DMS 273 treated with DMSO at 0.1 percent for 48 hours (cell line): ENCODE measurements around the gene CSMD2.
A peak's percentile ranks its signal among the peaks of the same experiment; 100 is the strongest.

Experiments
- DNase-seq: peaks from one replicate; lab custom pipeline; 2025; lab: John Stamatoyannopoulos, UW

Gene CSMD2

GRCh38 chr1:33899746-33900145 is 265.3 kb downstream of the CSMD2 start:
- no peak for DNase-seq

GRCh38 chr1:33898881-33899280 is 266.1 kb downstream of the CSMD2 start:
- DNase-seq: no peak

DNA sequence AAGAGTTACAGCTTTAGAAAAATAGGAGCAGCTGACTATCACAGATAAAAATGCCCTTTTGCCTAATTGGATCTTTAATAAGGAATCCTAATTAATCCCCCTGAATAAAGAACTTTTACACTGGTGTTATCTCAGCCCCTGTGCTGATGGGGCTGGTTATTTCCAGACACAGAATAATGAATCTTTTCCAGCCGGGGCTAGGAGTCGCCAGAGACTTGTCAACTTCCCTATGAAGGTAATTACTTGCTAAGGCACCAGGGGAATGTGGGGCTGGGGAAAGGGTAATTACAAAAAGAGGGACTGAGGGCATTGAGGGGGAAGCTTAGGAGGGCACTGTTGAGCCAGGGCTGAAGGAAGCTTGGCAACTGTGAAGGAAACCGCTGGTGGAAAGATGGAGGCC is 266.6 kb downstream of the CSMD2 start:
- no peak for DNase-seq

DNA sequence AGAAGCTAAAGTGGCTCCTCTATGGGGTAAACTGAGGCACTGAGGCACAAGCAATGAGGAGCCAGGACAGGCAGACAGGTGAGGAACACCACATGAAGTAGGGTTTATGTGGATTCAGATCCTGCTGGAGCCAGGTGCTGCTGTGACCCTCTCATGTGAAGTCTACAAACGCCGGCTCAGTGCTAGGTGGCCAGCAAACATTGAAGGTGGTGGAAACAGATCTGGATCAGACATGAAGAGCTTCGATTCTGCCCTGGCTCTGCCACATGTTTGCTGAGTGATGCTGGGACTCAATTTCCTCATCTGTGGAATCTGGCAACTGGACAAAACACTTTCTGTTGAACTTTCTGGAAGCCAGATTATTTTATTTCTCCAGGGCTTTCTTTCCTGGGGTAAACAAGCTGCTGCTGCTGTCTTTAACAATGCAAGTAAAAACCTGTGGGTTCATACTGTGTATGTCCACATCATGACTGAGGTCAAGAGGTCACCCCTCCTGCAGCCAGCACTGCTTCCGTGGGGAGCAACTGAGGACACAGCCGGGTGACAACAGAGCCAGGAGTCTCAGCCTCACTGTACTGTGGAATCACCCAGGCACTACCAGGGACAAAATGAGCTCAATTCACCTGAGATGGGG is 267.8 kb downstream of the CSMD2 start:
- no peak for DNase-seq

- DNase-seq: no peak
Observed at GRCh38 chr1:33895976-33896375, 269.1 kb downstream of the CSMD2 start.

DNA sequence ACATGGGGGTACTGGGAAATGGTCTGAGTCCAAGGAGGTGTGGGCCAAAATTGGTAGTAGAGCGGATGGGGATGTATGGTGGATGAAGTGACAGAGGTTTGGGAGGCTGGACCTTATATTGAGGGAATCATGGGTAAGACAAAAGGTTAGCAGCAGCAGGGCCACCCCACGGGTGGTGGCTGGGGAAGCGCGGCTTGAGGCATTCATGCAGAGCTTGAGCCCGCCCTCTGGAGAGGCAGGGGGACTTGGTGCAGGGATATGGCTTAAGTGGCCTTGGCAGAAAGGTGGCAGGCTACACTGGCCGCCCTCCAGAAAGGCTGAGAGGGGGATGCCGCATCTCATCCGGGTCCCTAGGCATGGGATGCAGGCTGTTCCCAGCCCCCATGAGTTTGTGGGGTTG is 269.6 kb downstream of the CSMD2 start:
- DNase-seq: no peak

GRCh38 chr1:33893147-33893830 is 271.7 kb downstream of the CSMD2 start:
- no peak for DNase-seq

DNA sequence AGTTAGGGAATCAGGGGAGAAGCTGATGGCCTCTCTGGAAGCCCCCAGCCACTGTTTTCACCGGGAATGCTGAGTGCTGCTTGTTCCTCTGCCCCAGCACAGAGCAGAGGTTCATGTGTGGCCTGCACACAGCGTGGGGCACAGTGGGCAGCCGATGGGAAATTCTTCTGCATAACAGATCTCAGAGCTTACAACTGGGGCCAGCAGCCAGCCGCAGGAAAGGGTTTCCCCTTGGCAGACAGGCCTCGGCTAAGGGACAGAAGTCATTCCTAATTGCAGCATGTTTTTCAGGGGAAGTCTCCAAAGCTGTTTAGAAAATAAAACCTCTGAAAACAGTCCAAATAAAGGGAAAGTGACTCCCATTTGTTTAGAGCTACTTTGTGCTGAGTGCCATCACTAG is 278.5 kb downstream of the CSMD2 start:
- no peak for DNase-seq

DNA sequence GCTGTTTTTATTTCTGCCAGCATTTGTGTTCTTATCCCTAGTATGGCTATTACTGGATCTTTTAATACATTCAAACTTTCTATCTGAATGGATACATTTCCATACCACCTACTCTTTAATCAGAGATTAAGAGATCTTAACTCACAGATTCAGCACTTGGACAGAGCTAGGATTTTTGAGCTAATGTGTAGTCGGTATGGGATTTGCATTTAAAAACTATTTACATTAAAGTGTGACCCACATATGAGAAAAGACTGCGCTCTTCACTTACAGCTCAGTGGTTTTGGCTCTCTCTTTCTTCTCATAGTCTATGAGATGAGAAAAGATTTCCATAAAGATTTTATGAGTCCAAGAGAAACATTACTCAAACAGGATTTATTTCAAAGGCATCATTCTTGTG is 284.7 kb downstream of the CSMD2 start:
- DNase-seq: no peak

DNA sequence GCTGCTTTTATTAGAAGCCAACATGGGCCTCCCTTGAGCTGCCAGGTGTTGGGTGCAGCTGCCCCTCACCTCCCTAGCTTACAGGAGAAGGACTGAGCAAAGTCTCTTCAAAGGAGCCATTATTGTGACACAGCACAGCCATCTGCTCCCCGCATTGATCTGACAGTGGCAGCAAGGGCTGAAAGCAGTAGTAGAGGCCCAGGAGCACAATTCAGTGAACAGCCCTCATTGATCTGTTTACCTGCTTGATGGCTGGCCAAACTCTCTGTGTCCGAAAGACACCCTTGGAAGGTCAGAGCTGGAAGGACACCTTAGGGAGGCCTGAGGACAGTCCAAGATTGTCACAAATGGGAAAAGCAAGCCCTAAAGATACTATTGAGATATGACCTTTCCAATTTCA is 286.6 kb downstream of the CSMD2 start:
- DNase-seq: no peak

DNA sequence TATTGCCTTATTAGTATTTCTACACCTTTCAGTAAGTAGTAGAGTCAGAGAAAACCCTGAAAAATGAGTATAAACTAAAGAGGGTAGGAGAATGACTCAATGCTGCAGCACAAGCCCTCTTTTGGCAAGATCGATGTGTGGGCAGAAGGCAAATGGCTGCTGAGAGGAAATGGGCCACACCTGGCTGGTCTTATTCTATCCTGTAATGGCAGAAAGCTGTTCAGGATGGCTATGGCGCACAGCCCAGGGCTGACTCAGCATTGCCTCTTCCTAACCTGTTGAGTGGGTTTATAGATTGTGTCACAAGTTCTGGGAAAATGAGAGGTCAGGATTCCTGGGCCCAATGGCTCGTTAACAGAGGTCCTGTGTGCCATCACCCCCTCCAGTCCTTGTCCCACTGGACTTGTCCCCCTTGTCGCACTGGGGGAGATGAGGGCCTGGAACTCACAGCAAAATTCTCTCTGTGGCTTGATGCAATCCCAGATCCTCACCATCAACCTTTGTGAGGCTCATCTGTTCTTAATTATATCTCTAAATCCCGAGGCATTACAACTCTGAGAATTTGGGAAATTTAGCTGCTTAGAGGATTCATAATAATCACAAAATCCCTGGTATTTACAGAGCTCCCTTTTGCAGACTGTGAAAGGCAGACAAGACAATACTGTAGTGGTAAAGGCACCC is 287.9 kb downstream of the CSMD2 start:
- no peak for DNase-seq

GRCh38 chr1:33875862-33876261 is 289.2 kb downstream of the CSMD2 start:
- DNase-seq: no peak

DNA sequence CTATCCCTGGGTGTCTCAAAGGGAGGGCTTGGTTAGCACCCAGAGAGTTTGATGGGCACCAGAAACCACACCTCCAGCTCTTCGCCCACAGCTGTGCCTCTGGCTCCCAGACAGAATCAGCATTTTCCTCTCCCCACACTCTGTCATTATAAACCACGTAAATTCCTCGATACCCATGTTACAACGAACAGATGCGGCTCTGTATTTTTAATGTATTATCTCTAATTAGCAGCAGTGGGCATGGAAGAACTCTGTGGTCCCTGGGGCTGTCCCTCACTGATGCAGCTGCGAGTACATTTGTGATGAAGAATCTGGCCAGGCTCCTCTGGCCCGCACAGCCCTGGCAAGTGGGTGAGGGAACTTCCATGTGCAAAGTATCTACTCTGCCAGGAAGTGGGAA is 290.4 kb downstream of the CSMD2 start:
- DNase-seq: no peak

GRCh38 chr1:33872683-33873082 is 292.3 kb downstream of the CSMD2 start:
- no peak for DNase-seq

DNA sequence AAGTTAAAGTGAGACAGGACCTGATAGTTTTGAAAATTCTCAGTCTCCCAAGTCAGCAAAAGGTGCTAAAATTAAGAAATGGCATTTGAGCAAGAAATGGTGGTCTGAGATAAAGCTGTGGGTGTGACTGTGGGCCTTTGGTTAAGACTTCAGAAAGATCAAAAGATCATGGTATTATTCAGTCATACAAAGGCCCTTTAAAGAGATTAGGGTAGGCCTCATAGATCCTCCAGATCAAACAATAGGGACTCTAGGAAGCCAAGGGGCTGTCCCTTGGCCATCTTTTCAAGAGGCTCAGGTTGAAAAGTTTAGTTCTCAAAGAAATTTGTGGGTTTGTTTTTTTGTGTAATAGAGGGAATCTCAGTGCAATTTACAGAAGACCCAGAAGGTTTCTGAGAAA is 292.8 kb downstream of the CSMD2 start:
- DNase-seq: no peak

GRCh38 chr1:33867684-33868083 is 297.3 kb downstream of the CSMD2 start:
- DNase-seq: no peak

GRCh38 chr1:33866281-33866680 is 298.7 kb downstream of the CSMD2 start:
- peak; percentile 3 for DNase-seq

DNA sequence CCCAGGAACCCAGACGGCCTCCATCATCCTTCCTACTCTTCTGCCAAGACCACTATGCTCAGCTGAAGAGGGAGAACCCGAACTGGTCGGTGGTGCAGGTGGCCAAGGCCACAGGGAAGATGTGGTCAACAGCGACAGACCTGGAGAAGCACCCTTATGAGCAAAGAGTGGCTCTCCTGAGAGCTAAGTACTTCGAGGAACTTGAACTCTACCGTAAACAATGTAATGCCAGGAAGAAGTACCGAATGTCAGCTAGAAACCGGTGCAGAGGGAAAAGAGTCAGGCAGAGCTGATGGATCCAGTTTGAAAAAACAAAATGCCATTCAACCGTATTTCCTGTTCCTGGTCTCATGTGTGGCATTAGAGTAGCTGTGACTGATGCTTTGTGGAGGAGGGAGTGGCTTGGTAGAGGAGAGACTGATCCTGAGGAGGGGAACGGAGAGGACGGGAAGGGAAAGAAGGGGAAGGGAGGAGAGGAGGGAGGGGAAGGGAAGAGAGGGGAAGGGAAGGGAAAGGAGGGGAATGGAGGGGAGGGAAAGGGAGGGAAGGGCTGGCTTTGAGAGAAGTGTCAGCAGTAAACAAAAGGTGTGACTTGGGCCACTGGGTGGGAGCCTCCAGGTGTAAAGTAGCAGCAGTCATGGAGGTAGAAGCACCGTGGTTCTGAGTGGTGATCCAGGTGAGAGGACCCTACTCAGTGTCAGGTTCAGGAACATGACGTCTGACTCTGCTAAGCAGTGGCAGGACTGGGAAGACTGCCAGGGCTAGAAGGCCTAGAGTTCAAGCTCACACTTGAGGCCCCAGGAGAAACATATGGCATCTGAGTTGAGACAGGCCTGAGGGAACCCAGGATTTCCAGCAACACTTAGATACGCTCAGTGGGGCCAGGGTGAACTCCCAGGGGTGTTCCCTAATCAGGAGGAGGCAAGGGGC is 300.3 kb downstream of the CSMD2 start:
- DNase-seq: peak; percentile 19

DNA sequence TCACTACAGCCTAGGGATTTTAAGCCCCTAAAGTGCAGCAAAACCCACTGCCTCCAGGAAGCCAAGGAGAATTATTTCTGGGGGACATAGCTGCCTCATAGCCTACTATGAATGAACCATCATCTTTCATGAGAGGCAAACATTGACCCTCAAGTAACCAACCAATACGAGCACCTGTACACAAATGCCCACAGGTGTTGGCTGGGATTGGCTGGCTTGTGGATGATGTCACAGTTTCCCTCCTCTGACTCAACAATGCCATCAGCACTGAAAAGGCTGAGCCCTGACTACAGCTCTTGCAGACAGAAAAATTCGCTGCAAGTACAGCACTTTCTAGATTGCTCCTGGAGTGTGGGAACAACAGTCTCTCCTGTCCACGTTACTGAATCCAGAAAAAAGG is 301.3 kb downstream of the CSMD2 start, which contains the start of gene HMGB4:
Gene HMGB4 (plus strand): TSS at position 301 of the 400 bp plus-strand sequence. CDS start 113 bp downstream, outside the sequence.
- DNase-seq: no peak

DNA sequence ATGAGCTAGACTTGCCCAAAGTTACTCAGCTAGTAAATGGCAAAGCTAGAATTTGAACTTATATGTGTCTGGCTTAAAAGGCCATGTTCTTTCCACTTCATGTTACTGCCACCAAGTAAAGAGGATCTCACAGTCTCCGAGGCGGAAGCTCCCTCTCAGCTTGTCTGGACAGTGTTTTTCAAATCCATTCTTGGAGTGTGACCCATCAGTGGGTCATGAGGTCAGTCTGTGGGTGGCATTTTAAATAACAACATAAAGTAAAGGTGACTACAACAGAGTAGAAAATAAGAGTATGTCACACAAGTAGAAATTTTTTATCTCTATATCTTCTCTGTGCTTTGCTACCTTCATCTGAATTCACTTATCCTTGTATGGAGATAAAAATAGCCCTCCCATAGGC is 304.4 kb downstream of the CSMD2 start:
- DNase-seq: no peak

DNA sequence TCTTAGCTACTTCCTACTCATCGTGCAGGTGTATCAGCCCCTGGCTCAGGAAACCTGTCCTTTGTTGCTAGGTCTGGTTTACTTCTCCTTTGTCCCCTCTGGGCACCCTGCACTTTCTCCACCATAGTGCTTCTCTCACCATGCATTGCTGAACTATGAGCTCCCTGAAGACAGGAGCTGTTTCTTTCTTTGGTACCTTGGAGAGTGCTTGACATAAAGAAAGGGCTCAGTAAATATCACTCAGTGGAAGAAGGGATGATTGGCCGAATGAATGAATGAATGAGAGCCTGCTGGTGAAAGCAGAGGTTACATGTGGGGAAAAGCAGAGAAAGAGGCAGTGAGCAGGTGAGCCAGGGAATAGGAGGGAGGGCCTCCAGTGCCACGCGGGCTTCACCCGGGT is 310.9 kb downstream of the CSMD2 start:
- no peak for DNase-seq

GRCh38 chr1:33853431-33853830 is 311.6 kb downstream of the CSMD2 start:
- no peak for DNase-seq
